T-cell (primary cell): ENCODE measurements around the gene PMPCB. TPM values are rescaled to one million over a fixed set of nuclear protein-coding genes. Genes with fewer than 3 reads are reported as not detected.
"Not testable (repeated sequence)": the region's sequence is repeated elsewhere in the genome, so short reads cannot be mapped to it uniquely, and the experiment has no call there.

ENCODE experiments used
- ATAC-seq, 4 experiments: fragments of 200-7000 bp in 3 of 4; fragments of 150-1000 bp in 1 of 4; cut with Tn5 transposase; replicated peaks in 1 of 4; 1 replicate in 3 of 4; 2 replicates in 1 of 4; pipeline ENCODE4 v1.10.0; 2021; ENCODE audit warnings: moderate library complexity in 3 of 4, mild to moderate bottlenecking in 2 of 4, moderate number of reproducible peaks in 1 of 4
- CTCF ChIA-PET, 2 donors: fragments of 300-600 bp; sonication (Branson Sonifier 250); formaldehyde crosslinking; loops; one replicate each; lab custom pipeline; 2022; ENCODE audit warnings: antibody characterized with exemption in 2 of 2; lab: Charles Lee
- POLR2A ChIA-PET, 2 donors: fragments of 300-600 bp; sonication (Branson Sonifier 250); formaldehyde crosslinking; loops; one replicate each; lab custom pipeline; 2022; ENCODE audit warnings: antibody characterized with exemption in 2 of 2; lab: Charles Lee
- DNase-seq, 35 experiments: peaks; one replicate each; pipeline versions ENCODE4 v3.0.0 to v3.0.0-alpha.2; 2013 to 2023
- H3K27ac ChIP-seq: one replicate; pipeline ENCODE4 v1.5.1; 2013; ENCODE audit warnings: low read length
- H3K27me3 ChIP-seq, 2 experiments: replicated peaks in 1 of 2; 1 replicate in 1 of 2; 2 replicates in 1 of 2; pipeline versions ENCODE4 v1.6.1 to v1.7.0; 2013; ENCODE audit warnings: low read length in 1 of 2, mixed read lengths in 1 of 2; ENCODE audit not compliant: control insufficient read depth in 2 of 2, insufficient read depth in 2 of 2; ENCODE audit errors: extremely low read depth in 1 of 2
- H3K36me3 ChIP-seq, 2 donors: 1 replicate in 1 of 2; 2 replicates in 1 of 2; pipeline versions ENCODE4 v1.6.1 to v1.7.0; 2013; ENCODE audit warnings: low read length in 1 of 2; ENCODE audit not compliant: control insufficient read depth in 2 of 2, insufficient read depth in 1 of 2; ENCODE audit errors: extremely low read depth in 1 of 2
- H3K4me1 ChIP-seq, 2 experiments: 1 replicate in 1 of 2; 2 replicates in 1 of 2; pipeline versions ENCODE4 v1.6.1 to v1.7.0; 2013; ENCODE audit warnings: low read length in 2 of 2, mixed read lengths in 1 of 2; ENCODE audit not compliant: insufficient read depth in 2 of 2, control insufficient read depth in 1 of 2; ENCODE audit errors: extremely low read depth in 1 of 2
- H3K4me3 ChIP-seq, 2 donors: 1 replicate in 1 of 2; 2 replicates in 1 of 2; pipeline versions ENCODE4 v1.5.1 to v1.7.0; 2013; ENCODE audit warnings: mild to moderate bottlenecking in 2 of 2, low read length in 1 of 2, moderate library complexity in 1 of 2; ENCODE audit not compliant: control insufficient read depth in 1 of 2; ENCODE audit errors: extremely low read depth in 1 of 2
- H3K9me3 ChIP-seq: 2 replicates; pipeline ENCODE4 v1.7.0; 2013
- H3K27ac Mint-ChIP-seq, 2 donors: one replicate each; pipeline ENCODE4 v1.8.0; 2020 to 2021; ENCODE audit warnings: mild to moderate bottlenecking in 2 of 2, mixed read lengths in 2 of 2
- H3K27me3 Mint-ChIP-seq, 2 donors: one replicate each; pipeline ENCODE4 v1.8.0; 2021 to 2022; ENCODE audit warnings: mixed read lengths in 2 of 2
- H3K36me3 Mint-ChIP-seq: one replicate; pipeline ENCODE4 v1.8.0; 2021; ENCODE audit warnings: mixed read lengths
- H3K4me1 Mint-ChIP-seq, 3 donors: one replicate each; pipeline ENCODE4 v1.8.0; 2020 to 2022; ENCODE audit warnings: mixed read lengths in 3 of 3, mild to moderate bottlenecking in 1 of 3
- H3K4me3 Mint-ChIP-seq, 3 donors: one replicate each; pipeline ENCODE4 v1.8.0; 2020 to 2022; ENCODE audit warnings: mild to moderate bottlenecking in 3 of 3, mixed read lengths in 3 of 3, moderate library complexity in 3 of 3
- H3K9me3 Mint-ChIP-seq, 3 donors: one replicate each; pipeline ENCODE4 v1.8.0; 2020 to 2022; ENCODE audit warnings: mixed read lengths in 3 of 3
- WGBS: methylation state at CpG from one replicate; pipeline ENCODE4 v1.1.5; 2013; ENCODE audit warnings: missing lambda C conversion rate; ENCODE audit not compliant: insufficient coverage; 5-methylcytosine and 5-hydroxymethylcytosine counted together
- total RNA-seq, 35 experiments: library from RNA in 6 of 35; stranded (reverse) in 6 of 35; fragments of 120-200 nt in 1 of 35; gene quantifications; one replicate each; pipeline versions ENCODE4 v1.2.1 to v1.2.4 and lab custom pipeline; 2013 to 2026

Gene PMPCB
- total RNA-seq, result 10 to 100 TPM; 62.5 to 91.1 (median 66.2) TPM
- 80.1 TPM for total RNA-seq (2013)
- total RNA-seq (lab: John Stamatoyannopoulos, UW), result 95.8 to 156 (median 126) reads per million in 29 experiments

DNA sequence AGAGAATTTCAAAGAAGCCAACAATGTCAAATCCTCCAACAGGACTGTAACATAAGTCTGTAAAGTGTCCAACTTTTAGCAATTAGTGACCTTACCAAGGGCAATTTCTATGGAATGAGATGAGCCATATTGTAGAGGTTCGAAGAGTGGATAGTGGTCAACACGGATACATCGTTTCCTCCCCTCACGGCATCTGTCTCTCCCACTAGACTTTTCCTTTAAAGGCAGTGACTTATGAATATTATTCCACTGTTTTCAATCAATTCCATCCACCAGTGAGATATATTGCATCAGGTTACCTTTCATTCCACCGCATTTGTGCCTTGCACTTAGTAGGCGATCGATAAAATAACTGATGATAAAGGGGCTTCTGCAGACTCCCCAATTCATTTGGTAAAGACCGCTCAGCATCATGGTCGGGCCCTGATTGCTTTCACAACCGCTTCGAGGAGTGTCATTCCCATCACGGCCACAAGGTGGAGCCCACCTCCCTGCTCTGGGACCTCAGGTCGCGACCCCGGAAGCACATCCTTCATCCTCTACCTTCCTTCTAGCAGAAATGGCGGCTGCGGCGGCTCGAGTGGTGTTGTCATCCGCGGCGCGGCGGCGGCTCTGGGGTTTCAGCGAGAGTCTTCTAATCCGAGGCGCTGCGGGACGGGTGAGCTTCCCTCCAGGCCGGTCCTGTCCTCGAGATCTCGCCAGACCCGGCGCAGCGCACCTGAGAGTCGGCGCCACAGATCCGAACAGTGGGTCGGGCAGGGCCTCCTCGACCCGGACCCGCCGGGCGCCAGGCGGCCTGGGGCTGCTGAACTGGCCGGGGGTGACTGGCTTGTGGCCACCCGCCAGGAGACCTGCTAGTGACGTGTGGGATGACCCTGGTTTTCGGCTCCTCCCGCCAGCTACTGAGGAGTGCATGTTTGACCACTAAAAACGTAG is at the start of gene PMPCB:
Gene PMPCB, plus strand, starts transcription at position 535 of the 936 bp plus-strand sequence. Its CDS starts 25 bp downstream, at position 560.
- DNase-seq (peak; percentile 89 to 99 (median 96)), ATAC-seq (peak; percentile 96 to 100 (median 98))
- Histone ChIP-seq H3K36me3 (peaks cover 8 to 26% of the 10 kb centered on the region in 2 donors), H3K9me3 (no peaks in the 10 kb centered on the region), H3K4me3 (peak within 1 kb of the TSS; percentile 80 to 89), H3K4me1 (peaks cover 9 to 16% of the 10 kb centered on the region in 2 experiments), H3K27ac (peak within 1 kb of the TSS; percentile 86), H3K27me3 (no peaks in the 10 kb centered on the region)
- Mint-ChIP-seq H3K4me3 (peak within 1 kb of the TSS; percentile 88 to 91 (median 91)), H3K9me3 (no peaks in the 10 kb centered on the region), H3K4me1 (peaks cover 34 to 39% (median 39%) of the 10 kb centered on the region in 3 donors), H3K36me3 (peaks cover 15% of the 10 kb centered on the region), H3K27me3 (no peaks in the 10 kb centered on the region), H3K27ac (peak within 1 kb of the TSS; percentile 80 to 93)
- POLR2A ChIA-PET, result interaction anchor here in 1 of 2 donors (0.9 kb wide), 1 partner anchor 10 kb away, joined by 3 read pairs; no protein-coding TSS in a partner anchor
- 2% methylated on average over 49 of the region's 52 CpGs for WGBS
- CTCF ChIA-PET, result interaction anchor here in 1 of 2 donors (0.9 to 1.0 kb wide), 2 partner anchors 9 to 51 kb away, joined by 3 to 5 read pairs; partner anchors contain the start of gene PSMC2

DNA sequence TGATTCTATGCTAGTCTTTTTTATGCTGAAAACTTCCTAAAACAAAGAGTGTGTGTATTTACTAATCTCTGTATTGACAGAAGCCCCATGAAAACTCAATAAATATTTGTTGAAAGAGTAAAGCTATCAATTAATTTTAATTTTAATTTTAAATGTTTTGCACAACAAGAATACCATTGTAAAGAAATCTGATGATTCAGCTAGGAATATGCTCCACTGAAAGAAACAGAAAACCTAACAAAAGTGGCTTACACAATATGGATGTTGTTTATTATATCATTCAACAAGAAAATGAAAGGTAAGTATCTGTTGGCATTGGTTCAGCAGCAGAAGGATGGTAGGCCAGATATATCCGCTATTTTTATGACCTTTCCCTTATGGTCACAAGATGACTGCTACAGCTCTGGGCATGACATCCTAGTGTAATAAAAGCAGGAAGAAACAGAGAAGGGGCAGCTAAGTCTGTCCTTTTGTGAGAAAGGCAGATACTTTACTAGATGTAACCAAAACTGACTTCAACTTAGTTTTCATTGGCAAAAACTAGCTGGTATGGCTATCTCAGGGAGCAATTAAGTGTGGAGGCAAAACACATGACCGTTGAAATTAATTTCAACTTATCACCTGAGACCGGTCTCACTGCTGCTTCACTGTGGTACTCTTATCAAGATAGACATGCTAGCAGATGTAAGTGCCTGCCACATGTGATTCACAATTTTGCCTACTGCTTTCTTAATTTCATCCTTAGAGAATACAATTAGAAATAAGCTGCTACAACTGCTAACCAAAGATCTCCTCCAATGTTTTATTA is 43.3 kb upstream of the PMPCB start:
- H3K4me3 ChIP-seq, H3K27me3 Mint-ChIP-seq, H3K4me3 Mint-ChIP-seq, H3K36me3 Mint-ChIP-seq, H3K4me1 Mint-ChIP-seq, DNase-seq, H3K9me3 ChIP-seq, H3K4me1 ChIP-seq, H3K27ac ChIP-seq, H3K27me3 ChIP-seq, H3K9me3 Mint-ChIP-seq, POLR2A ChIA-PET, ATAC-seq, H3K27ac Mint-ChIP-seq, H3K36me3 ChIP-seq: not testable (repeated sequence)
- WGBS, result 63% methylated on average over 2 of the region's 3 CpGs
- CTCF ChIA-PET, result interaction anchor here in 1 of 2 donors (0.6 kb wide), 1 partner anchor 192 kb away, joined by 5 read pairs; no protein-coding TSS in a partner anchor

GRCh38 chr7:103264054-103264453 is 33.2 kb upstream of the PMPCB start:
- POLR2A ChIA-PET, H3K4me3 Mint-ChIP-seq, H3K4me3 ChIP-seq, H3K9me3 Mint-ChIP-seq, H3K4me1 ChIP-seq, H3K27me3 Mint-ChIP-seq, ATAC-seq, H3K4me1 Mint-ChIP-seq, CTCF ChIA-PET, H3K36me3 Mint-ChIP-seq, DNase-seq, H3K36me3 ChIP-seq, H3K27me3 ChIP-seq, H3K27ac Mint-ChIP-seq, H3K27ac ChIP-seq, H3K9me3 ChIP-seq: not testable (repeated sequence)
- WGBS, result no CpG with 5 or more reads among the region's 2 CpGs

DNA sequence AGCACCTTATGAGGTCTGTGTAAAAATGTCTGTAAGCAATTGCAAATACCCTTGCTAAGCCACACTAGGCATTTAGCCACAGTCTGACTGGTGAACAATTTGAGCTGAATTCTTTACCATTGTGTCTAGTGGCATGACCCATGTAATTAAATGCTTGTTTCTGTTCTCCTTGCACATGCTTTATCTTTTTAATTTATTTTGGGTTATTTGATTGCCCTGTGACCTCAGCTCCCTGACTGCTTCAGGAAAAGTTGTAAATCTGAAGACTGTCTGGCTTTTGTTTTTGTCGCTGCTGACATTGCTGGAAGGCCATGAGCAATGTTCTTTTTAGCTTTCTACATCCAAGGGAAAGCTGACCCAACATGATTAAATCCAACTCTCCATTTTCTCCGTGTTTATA is 31.0 kb upstream of the PMPCB start:
- H3K27me3 ChIP-seq, H3K4me3 Mint-ChIP-seq, H3K4me1 Mint-ChIP-seq, POLR2A ChIA-PET, DNase-seq, H3K4me1 ChIP-seq, H3K27me3 Mint-ChIP-seq, H3K9me3 Mint-ChIP-seq, H3K27ac ChIP-seq, H3K4me3 ChIP-seq, CTCF ChIA-PET, H3K9me3 ChIP-seq, H3K36me3 Mint-ChIP-seq, H3K36me3 ChIP-seq, H3K27ac Mint-ChIP-seq, ATAC-seq: not testable (repeated sequence)
- no CpG with 5 or more reads among the region's 2 CpGs for WGBS

- ATAC-seq, H3K27ac ChIP-seq, DNase-seq, H3K4me3 ChIP-seq, H3K4me1 Mint-ChIP-seq, CTCF ChIA-PET, H3K27me3 ChIP-seq, H3K4me3 Mint-ChIP-seq, H3K9me3 Mint-ChIP-seq, H3K27me3 Mint-ChIP-seq, POLR2A ChIA-PET, H3K36me3 ChIP-seq, H3K9me3 ChIP-seq, H3K27ac Mint-ChIP-seq, H3K4me1 ChIP-seq: not testable (repeated sequence)
- no CpG with 5 or more reads among the region's 6 CpGs for WGBS
- peaks cover 12% of the 10 kb centered on the region for H3K36me3 Mint-ChIP-seq
Observed at GRCh38 chr7:103273374-103273773, 23.9 kb upstream of the PMPCB start.

GRCh38 chr7:103274867-103275266 is 22.4 kb upstream of the PMPCB start:
- POLR2A ChIA-PET, H3K27me3 Mint-ChIP-seq, DNase-seq, H3K4me1 ChIP-seq, H3K27ac ChIP-seq, H3K4me3 ChIP-seq, ATAC-seq, H3K27ac Mint-ChIP-seq, CTCF ChIA-PET, H3K9me3 Mint-ChIP-seq, H3K36me3 ChIP-seq, H3K4me3 Mint-ChIP-seq, H3K27me3 ChIP-seq, H3K9me3 ChIP-seq: not testable (repeated sequence)
- 100% methylated on average over 9 of the region's 24 CpGs for WGBS
- Mint-ChIP-seq H3K36me3 (peaks cover 12% of the 10 kb centered on the region), H3K4me1 (peaks cover 11 to 12% (median 11%) of the 10 kb centered on the region in 3 donors)
